ELF-1 (cell line): Measurements from ENCODE around the gene EBNA1BP2.
A peak's percentile ranks its signal among the peaks of the same experiment; 100 is the strongest.
"Not testable (repeated sequence)": the region's sequence is repeated elsewhere in the genome, so short reads cannot be mapped to it uniquely, and the experiment has no call there.

Experiments used
- DNase-seq: peaks from one replicate; pipeline ENCODE4 v3.0.0-alpha.2; 2016; ENCODE audit warnings: low read depth, low spot score

EBNA1BP2 gene

DNA sequence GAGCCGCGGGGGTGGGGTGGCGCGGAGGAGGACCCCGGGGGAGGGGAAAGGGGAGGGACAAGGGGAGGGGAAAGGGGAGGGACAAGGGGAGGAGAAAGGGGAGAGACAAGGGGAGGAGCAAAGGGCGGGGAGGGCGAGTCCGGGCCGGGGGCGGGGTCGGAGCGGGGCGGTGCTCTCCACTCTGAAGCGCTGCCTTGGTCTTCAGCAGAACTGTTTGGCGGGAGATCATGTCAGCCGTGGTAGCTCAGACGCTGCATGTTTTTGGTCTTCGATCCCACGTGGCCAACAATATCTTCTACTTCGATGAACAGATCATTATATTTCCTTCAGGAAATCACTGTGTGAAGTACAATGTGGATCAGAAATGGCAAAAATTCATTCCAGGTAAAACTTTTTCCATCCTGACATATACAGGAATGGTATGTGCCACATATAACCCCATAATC is 460 bp upstream of the EBNA1BP2 start:
- DNase-seq, result peak; percentile 74

DNA sequence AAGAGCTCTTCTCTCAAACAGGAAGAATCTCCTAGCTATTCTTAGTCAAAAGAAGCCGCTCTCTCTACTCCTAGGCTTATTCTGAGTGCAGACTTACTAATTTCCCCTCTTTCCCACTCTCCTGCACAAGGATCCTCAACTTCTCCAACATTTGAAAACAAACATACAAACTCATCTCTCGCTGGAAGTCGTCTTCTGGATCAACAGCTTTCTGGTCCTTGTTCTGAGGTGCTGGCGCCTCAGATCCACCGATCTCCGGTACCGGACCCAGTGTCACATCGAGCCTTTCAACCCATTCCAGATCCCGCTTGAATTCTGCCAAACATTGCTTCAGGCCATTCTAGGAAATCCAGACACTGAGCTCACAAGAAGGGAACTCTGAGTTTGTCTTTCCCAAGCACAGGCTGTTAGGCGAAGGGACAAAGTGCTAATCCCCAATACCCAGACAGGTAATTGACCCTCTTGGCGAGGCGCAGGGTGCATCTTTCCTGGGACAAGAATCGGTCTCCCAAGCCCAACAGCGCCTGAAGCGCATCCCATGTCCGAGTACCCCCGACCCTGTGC is 696 bp downstream of the EBNA1BP2 start:
- DNase-seq, result peak; percentile 36

DNA sequence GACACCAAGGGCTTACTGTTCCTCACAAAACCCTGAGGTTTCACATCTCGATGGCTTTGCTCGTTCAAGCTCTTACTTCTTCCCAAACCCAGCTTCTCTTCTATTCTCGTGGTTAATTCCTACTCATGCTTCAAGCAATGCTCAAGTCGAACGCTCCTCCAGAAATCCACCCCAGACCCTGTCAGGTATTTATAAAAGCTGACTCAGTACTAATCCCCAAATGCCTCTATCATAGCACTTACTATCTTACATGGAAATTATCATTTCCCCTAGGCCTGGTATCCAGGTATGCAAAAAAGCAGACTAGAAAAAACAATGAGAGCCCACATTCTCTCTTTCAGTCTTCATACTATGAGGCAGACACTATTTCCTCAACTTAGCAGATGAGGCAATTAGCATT is 6.3 kb downstream of the EBNA1BP2 start:
- DNase-seq, result no peak

DNA sequence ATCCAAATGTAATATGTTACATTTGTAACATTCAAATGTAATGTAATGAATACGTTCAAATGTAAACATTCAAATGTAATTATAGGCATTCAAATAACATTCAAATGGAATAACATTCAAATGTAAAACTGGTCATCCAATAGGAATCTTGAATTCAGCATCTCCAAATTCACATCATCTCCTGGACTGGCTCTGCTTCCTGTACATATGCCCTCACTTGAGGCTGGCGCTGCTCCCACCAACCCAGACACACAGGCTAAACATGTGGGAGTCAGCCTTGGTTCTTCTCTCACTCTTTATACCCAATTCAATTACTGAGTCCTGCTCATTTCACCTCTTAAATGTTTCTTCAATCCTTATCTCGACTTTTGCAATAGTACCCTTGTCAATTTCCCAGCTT is 6.9 kb downstream of the EBNA1BP2 start:
- DNase-seq, result no peak

DNA sequence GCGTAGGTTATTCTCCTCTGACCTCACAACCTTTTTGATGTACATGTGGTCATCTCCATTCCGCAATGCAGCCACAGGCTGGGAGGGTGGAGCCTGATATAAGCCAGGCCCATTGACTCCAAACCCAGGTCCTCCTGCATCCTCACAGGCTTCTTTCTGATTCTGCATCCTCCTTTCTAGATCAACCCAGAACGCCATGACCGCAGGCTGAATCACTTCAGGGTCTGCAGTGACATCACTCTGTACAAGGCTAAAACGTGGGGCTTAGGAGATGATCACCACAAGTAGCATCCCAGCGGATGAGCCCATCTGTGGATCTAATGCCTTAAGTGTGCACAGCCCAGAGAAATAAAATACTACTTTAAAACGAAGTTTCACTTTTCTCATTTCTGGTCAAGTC is 16.1 kb downstream of the EBNA1BP2 start:
- DNase-seq, result no peak

DNA sequence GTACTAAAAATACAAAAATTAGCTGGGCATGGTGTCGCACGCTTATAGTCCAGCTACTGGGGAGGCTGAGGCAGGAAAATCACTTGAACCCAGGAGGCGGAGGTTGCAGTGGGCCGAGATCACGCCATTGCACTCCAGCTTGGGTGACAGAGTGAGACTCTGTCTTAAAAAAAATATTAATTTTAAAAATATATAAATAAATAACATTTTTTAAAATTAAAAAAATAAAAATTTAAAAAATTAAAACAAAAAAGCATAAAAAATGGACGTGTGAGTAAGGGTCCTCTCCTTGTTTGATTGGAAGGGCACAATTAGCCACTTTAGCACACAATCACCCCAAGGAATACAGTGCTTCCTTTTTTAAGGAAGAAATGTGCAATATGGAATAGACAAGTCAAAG is 18.6 kb downstream of the EBNA1BP2 start:
- DNase-seq, result no peak

DNA sequence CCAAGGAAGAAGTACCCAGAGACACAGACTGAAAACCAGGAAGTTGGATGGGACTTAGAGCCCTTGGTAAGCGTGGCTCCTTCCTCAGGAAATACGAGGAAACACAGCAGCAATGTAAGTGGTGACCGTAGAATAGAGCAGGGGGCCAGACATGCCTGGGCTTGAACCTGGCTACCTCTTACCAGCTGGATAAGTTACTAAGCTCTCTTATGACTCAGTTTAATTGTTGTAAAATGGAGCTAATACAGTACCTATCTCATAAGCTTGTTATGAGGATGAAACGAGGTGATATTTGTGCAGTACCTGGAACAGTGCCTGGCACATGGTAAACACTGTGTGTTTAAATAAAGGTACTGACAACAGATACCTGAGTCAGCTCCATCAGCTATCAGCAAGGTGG is 19.2 kb downstream of the EBNA1BP2 start:
- no peak for DNase-seq

DNA sequence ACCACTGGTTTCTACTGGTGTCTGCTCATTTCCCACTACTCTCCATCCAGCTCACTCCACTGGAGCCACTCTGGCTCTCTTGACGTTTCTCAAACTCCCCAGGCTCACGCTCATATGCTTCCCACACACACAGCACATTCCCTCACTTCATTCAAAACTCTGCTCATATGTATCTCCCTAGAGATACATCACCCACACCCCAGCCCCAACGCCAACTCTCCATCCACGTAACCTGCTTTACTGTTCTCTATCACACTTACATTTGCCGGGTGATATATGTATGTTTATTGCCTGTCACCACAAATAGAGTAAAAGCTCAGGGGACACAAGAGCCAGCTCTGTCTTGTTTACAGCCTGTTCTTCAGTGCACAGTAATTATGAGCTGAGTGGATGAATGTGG is 22.2 kb downstream of the EBNA1BP2 start:
- DNase-seq, result no peak

DNA sequence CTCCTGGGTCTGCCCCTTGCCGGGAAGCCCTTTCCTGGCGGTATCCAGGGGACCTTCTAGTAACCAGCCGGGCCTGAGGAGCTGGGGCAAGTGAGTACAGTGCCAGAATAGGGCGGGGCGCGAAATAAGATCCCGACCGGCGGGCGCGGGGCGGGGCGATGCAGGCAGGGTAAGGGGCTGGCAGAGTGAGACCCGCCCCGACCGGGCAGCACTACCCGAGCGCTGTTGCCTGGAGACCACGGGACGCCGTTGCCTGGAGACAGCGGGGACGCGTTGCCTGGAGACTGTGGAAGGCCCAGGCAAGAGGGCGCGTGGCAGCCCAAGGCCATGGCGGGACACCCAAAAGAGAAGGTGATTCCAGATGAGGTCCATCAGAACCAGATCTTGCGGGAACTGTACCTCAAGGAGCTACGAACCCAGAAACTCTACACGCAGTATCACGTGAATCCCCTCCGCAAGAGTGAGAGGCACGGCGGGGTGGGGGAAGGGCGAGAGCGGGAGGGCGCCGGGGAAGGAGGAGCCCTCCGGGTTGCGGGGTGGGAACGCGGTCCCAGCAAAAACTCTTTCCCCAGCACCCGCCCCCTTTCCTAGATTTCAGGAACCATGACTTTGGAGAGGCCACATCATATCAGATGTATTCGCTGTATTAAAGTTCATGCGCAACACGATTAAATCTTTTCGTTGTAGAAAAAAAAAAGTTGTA is 24.3 kb downstream of the EBNA1BP2 start:
- peak; percentile 99 for DNase-seq

DNA sequence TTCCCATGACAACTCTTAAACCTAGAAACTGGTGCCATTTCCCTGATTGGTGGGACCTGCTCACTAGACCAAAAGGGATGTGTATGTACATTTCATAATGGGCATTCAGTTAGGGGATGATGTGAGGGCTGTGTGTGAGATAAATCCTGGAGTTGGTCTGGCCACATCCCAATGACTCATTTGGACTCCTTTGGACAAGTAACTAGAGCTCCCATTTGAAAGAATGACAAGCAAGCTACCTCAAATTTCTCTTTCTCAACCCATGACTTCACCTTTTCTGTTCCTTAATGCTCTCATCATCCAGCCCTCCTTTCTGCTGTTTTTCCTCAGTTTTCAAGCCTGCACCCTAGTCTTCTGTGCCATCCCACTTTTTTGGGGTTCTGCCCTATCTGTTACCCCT is 27.9 kb downstream of the EBNA1BP2 start:
- no peak for DNase-seq

DNA sequence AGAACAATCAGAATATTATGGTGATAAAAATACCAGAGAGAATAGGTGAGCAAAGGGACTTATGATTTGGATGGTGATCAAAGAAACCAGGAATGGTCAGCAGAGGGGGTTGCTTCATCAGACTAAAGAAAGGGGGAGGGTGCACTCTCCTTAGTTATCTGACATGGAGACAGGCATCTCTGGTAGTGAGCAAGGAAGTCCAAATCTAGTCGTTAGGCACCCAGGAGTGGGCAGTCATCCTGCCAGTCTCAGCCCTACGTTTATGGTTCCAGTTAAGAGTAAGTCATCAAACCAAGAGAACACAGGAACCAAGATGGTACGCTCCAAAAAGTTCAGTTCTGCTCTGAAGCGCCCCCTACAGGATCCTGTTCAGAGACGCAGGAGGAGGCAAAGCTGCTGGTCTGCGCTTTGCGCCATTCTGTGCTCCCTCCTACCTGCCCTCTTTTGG is 28.6 kb downstream of the EBNA1BP2 start:
- DNase-seq, result peak; percentile 52

DNA sequence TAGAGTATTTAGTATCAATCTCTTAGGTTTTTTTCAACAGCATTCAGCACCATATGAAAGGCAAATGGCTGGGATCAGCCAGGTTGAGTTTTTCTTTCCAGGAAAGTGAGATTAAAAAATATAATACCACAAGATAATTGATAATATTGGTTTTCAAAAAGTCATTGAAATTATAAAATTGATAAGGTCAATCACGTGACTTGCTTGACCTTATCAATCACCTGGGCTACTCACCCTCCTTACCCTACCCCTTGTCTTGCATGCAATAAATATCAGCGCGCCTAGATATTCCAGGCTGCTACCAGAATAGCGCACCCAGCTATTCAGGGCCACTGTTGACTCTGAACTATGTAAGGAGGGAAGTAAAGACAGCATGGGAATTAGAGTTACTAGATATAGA is 31.5 kb downstream of the EBNA1BP2 start:
- DNase-seq, result no peak

DNA sequence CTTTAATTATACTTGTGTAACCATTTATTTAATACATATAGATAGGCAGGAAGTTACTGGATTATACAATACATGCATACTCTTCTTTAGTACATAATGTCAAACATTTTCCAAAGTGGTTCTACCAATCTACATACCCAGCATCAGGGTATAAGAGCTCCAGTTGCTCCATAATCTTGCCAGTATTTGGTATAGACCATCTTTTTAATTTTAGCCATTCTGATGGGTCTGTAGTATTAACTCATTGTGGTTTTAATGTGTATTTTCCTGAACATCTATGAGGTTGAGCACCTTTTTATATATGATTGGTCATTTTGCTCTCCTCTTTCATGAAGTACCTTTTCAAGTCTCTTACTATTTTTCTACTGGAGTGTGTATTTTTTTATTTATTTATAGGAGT is 32.1 kb downstream of the EBNA1BP2 start:
- no peak for DNase-seq

DNA sequence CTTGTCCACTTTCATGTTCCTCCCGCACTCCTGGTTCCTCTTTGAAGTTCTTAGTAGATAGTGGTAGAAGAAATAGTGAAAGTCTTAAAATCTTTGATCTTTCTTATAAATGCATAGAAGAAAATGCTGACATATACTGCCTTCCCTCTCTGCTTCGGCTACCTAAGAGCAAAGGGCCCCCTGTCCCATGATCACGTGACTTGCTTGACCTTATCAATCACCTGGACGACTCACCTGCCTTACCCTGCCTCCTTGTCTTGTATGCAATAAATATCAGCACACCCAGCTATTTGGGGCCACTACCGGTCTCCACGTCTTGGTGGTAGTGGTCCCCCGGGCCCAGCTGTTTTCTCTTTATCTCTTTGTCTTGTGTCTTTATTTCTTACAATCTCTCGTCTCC is 32.8 kb downstream of the EBNA1BP2 start:
- not testable (repeated sequence) for DNase-seq

DNA sequence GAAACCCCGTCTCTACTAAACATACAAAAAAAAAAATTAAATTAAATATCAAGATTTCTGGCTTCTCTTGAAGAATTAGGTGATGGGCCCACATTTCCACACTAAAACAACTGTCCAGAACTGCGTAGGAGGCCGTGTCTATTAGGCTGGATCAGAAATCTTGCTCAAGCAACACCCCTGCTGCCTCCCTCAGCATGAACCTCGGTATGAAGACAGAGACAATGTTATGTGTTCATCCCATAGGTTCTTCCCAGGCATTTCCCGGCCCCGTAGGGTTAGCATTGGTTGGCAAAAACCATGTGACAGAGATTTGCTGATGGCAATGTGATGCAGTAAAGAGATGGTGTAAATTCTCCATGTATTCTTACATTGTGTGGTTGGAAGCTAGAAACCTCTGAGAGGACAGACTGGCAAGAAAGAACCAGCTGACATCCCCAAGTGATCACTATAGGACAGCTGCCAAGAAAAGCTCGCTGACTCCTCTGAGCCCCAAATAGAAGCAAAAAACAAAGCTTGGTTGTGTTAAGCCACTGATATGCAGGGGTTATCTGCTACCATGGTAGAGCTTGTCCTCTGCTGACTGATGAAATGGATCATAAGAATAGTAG is 34.5 kb downstream of the EBNA1BP2 start:
- no peak for DNase-seq

DNA sequence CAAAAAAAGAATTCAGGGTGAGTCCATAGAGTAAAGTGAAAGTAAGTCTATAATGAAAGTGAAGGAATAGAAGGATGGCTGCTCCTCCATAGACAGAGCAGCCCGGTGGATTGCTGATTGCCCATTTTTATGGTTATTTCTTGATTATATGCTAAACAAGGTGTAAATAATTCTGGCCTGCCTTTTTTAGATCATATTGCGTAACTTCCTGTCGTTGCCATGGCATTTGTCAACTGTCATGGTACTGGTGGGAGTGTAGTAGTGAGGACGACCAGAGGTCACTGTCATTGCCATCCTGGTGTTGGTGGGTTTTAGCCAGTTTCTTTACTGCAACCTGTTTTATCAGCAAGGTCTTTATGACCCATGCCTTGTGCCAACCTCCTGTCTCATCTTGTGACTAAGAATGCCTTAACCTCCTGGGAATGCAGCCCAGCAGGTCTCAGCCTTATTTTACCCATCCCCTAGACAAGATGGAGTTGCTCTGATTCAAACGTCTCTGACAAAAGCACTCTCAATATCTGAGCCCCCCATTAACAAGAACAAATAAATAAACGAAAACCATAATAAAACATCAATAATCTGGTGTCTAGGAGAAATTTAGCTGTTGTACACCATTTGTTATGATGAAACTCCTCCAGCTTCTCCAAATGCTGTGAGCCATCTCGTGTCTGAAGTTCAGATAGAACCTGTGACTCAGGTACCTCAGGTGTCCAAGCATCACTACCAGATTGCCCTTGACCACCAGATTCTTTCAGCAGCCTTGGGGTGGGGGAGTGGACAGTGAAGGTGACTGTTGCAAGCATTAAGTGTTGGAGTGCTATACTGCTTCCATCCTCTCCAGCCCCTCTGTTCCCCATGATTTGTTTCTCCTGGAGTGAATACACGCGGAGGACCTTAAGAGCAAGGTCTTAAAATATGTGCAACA is 36.0 kb downstream of the EBNA1BP2 start:
- no peak for DNase-seq

DNA sequence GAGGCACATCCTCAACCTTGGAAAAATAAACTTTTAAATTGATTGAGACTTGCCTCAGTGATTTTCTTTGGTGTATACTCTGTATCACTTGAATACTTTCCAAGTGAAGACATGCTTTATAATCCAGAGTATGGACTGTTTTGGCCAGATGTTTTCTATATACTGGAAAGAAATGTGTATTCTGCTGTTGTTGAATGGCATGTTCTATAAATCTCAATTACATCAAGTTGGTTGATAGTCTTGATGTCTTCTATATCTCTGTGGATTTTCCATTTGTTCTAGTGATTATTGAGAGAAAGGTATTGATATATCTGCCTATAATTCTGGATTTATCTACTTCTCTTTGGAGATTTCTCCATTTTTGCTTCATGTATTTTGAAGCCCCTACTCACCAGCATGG is 37.5 kb downstream of the EBNA1BP2 start:
- DNase-seq, result no peak

DNA sequence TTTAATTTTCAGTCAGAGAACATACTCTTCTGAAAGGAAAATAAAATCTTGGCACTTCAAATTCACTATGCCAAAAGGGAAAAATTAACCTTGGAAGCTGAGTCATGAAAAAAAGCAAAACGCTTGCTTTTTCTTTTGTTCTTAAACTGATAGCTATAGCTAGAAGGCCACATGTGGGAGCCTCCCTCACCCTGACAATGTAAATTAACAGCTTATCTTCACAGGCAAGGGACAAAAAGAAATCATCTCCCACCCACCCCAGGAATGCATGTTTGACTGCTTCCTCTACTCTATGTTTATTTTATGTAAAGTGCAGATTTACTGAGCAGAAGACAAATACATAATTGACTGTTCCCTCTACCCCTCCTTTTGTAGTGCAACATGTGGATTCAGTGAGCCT is 38.0 kb downstream of the EBNA1BP2 start:
- DNase-seq, result no peak

DNA sequence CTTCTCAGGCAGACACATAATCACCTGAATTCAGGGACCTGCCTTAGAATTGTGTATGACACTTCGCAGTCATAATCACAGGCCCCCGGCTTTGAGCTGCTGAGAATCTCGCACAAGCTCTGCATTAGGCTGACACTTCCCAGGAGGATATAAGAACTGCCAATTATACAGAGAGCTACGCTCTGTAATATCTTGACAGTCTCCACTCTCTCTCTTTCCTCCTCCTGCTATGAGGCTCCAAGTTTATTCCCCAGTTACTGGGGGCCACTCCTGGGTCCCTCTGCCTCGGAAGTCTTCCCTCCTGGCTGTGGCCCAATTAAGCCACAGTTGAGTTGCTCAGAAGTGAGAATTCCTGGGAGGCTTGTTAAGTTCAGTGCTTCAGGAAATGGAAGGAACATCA is 42.7 kb downstream of the EBNA1BP2 start:
- no peak for DNase-seq

DNA sequence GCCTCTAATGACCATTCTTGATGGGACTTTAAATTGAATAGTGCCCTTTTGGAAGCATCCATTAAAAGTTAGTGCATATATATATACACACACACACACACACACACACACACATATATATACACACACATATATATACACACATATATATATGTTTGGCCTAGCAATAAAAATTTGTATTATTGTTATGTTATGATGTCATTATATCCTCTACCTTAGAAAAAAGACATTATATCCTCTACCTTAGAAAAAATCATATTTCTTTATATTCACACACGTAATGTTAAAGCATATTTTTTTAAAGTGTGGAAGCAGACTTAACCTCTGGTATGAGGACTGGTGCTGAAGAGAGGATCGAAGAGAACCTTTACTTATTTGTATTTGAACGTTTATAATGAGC is 43.3 kb downstream of the EBNA1BP2 start:
- DNase-seq, result no peak

DNA sequence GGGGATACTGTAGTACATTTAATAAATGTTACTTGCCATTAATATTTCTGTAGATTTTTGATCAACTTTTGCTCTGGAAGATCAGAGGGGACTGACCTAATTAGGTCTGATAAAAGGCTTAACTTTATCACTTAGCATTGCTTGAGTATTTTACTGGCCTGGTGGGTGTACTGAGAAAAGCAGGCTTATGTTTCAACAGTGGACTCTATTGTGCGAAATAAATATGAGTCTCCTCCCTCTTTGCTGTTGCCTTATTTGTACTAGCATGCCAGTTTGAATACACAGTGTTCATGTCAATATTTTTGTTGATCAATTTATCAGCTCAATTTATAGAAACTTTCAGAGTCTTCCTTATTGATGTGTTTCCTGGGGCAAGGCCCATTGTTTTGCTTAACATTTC is 49.1 kb downstream of the EBNA1BP2 start:
- no peak for DNase-seq

DNA sequence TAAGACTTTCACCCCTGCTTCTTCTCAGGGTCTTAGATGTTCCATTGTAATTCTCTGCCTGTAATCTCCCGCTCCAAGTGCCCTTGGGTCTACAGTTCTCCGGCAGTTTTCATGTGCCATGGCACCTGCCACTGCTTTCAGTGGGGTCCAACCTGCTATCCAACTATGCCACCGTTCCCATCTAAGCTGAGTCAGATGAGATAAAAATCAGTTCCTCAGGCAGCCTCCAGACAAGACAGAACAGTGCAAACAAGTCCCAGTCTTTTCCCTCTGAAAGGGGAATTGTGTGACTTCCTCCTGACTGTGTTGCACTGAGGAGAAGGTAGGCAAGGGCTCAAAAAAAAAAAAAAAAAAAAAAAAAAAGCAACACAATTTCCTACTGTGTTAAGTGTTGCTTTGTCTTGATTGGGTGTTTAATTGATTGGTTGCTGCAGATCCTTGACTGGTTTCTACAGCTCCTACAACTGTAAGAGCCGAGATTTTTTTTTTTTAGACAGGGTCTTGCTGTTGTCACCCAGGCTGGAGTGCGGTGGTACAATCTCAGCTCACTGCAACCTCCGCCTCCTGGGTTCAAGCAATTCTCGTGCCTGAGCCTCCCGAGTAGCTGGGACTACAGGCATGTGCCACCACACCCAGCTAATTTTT is 50.7 kb downstream of the EBNA1BP2 start:
- DNase-seq, result peak; percentile 59
